H7 (cell line): ENCODE results near the gene RBMS2. TPM values are rescaled to one million over a fixed set of nuclear protein-coding genes. Genes with fewer than 3 reads are reported as not detected.

Experiments
- DNase-seq: peaks from one replicate; pipeline ENCODE4 v3.0.0; 2012
- H3K27me3 ChIP-seq: 2 replicates; pipeline ENCODE4 v1.6.0; 2011; ENCODE audit warnings: mild to moderate bottlenecking, low read length; ENCODE audit not compliant: control insufficient read depth, insufficient read depth
- H3K36me3 ChIP-seq: replicated peaks from 2 replicates; pipeline ENCODE4 v1.5.1; 2011; ENCODE audit warnings: low read length; ENCODE audit not compliant: control insufficient read depth, insufficient read depth
- H3K4me3 ChIP-seq: 2 replicates; pipeline ENCODE4 v1.5.1; 2011; ENCODE audit warnings: low read depth, mild to moderate bottlenecking, control low read depth, low read length, moderate library complexity; ENCODE audit not compliant: insufficient read depth
- total RNA-seq: library from RNA; depleted of rRNA; stranded (reverse); fragments of >200 nt; shearing (Covaris generic); gene quantifications from 2 replicates; pipeline ENCODE4 v1.2.3, GENCODE V29; 2014; rRNA removed

RBMS2 gene
- total RNA-seq, 1 experiment from 2014 or later, result 6.1 TPM

- peak overlapping the region; percentile 87 for H3K4me3 ChIP-seq
- peak; percentile 87 for DNase-seq
- H3K36me3 ChIP-seq, result peaks cover 19% of the 10 kb centered on the region
- no peaks in the 10 kb centered on the region for H3K27me3 ChIP-seq
Observed at GRCh38 chr12:56635806-56636674, 114.4 kb downstream of the RBMS2 start.

GRCh38 chr12:56636675-56637540 is 115.3 kb downstream of the RBMS2 start:
- H3K4me3 ChIP-seq, result peak overlapping the region; percentile 87
- no peaks in the 10 kb centered on the region for H3K27me3 ChIP-seq

GRCh38 chr12:56637621-56638020 is 116.0 kb downstream of the RBMS2 start:
- DNase-seq, result no peak
- Histone ChIP-seq H3K27me3 (no peaks in the 10 kb centered on the region), H3K4me3 (no peak overlapping the region), H3K36me3 (peaks cover 32% of the 10 kb centered on the region)

More at GRCh38 chr12:56636675-56637540, 115.3 kb downstream of the RBMS2 start:
- peak; percentile 93 for DNase-seq
- H3K36me3 ChIP-seq, result peaks cover 25% of the 10 kb centered on the region

- H3K36me3 ChIP-seq, result peaks cover 50% of the 10 kb centered on the region
- DNase-seq, result no peak
- no peak overlapping the region for H3K4me3 ChIP-seq
- H3K27me3 ChIP-seq, result no peaks in the 10 kb centered on the region
Observed at GRCh38 chr12:56641219-56641618, 119.6 kb downstream of the RBMS2 start.

- peaks cover 38% of the 10 kb centered on the region for H3K36me3 ChIP-seq
- no peak for DNase-seq
Observed at GRCh38 chr12:56644654-56645053, 123.0 kb downstream of the RBMS2 start.

GRCh38 chr12:56645201-56645716 is 123.6 kb downstream of the RBMS2 start:
- H3K36me3 ChIP-seq, result peaks cover 33% of the 10 kb centered on the region
- H3K4me3 ChIP-seq, result peak overlapping the region; percentile 98
- peak; percentile 39 for DNase-seq
- H3K27me3 ChIP-seq, result no peaks in the 10 kb centered on the region

More at GRCh38 chr12:56644654-56645053, 123.0 kb downstream of the RBMS2 start:
- H3K4me3 ChIP-seq, result peak overlapping the region; percentile 98
- no peaks in the 10 kb centered on the region for H3K27me3 ChIP-seq

Other genes with a start within 250 kb of the RBMS2 start
- gene CS, start 221.5 kb upstream of the RBMS2 start, total RNA-seq, result 179 and 188 TPM in 2 replicates
- gene CNPY2, start 205.8 kb upstream of the RBMS2 start, total RNA-seq, result 108 and 129 TPM in 2 replicates
- 38.6 and 64.1 TPM in 2 replicates for gene PAN2, start 187.8 kb upstream of the RBMS2 start, total RNA-seq
- 4.0 and 7.6 TPM in 2 replicates for gene IL23A, start 182.9 kb upstream of the RBMS2 start, total RNA-seq
- gene STAT2, start 161.7 kb upstream of the RBMS2 start, total RNA-seq, result 42.2 and 47.6 TPM in 2 replicates
- not detected in 2 replicates for gene APOF, start 159.0 kb upstream of the RBMS2 start, total RNA-seq
- 13.3 and 15.7 TPM in 2 replicates for gene TIMELESS, start 72.4 kb upstream of the RBMS2 start, total RNA-seq
- gene MIP, start 67.2 kb upstream of the RBMS2 start, total RNA-seq, result not detected in 2 replicates
- gene SPRYD4, start 53.2 kb upstream of the RBMS2 start, total RNA-seq, result 2.3 TPM in 2 replicates
- 2.2 and 5.5 TPM in 2 replicates for gene GLS2, start 33.7 kb upstream of the RBMS2 start, total RNA-seq
- gene BAZ2A, start 108.5 kb downstream of the RBMS2 start, total RNA-seq, result 23.6 and 24.6 TPM in 2 replicates
- 959 and 1,061 TPM in 2 replicates for gene ATP5F1B, start 124.2 kb downstream of the RBMS2 start, total RNA-seq
- gene PTGES3, start 166.5 kb downstream of the RBMS2 start, total RNA-seq, result 167 and 189 TPM in 2 replicates
- gene NACA, start 203.5 kb downstream of the RBMS2 start, total RNA-seq, result 1,507 and 1,762 TPM in 2 replicates
- 44.0 and 70.2 TPM in 2 replicates for gene PRIM1, start 230.5 kb downstream of the RBMS2 start, total RNA-seq
- 3.5 and 6.7 TPM in 2 replicates for gene HSD17B6, start 241.5 kb downstream of the RBMS2 start, total RNA-seq